C4-2B (cell line): ENCODE results near the gene ACAD9.

Experiments used
- ZFX ChIP-seq: fragments of 450-650 bp; IDR thresholded peaks from 2 replicates; pipeline ENCODE4 v1.6.1; 2017
- TF ChIP-seq, protein P1 (sequence below): fragments of 450-650 bp; conservative IDR thresholded peaks from 2 replicates; pipeline ENCODE4 v1.5.1; 2017; ENCODE audit warnings: mild to moderate bottlenecking

DNA sequence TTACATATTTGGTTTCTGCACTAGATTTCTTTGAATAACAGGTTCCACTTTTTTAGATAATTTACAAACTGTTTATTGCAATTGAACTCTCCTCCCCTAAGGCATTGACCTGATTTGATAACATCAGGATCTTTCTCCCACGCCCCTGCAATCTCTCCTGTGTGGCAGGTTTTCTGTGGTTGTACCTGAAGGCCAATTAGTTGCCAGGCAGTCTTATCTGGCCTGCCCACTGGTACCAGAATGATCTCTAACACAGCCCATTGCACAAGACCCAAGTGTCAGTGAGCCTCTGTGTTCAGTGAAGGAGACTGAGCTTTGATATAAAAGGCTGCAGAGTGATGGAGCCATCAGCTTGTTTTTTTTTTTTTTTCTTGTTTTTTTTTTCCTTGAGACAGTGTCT, 3.3 kb downstream of the ACAD9 start:
- TF ChIP-seq, protein P1, sequence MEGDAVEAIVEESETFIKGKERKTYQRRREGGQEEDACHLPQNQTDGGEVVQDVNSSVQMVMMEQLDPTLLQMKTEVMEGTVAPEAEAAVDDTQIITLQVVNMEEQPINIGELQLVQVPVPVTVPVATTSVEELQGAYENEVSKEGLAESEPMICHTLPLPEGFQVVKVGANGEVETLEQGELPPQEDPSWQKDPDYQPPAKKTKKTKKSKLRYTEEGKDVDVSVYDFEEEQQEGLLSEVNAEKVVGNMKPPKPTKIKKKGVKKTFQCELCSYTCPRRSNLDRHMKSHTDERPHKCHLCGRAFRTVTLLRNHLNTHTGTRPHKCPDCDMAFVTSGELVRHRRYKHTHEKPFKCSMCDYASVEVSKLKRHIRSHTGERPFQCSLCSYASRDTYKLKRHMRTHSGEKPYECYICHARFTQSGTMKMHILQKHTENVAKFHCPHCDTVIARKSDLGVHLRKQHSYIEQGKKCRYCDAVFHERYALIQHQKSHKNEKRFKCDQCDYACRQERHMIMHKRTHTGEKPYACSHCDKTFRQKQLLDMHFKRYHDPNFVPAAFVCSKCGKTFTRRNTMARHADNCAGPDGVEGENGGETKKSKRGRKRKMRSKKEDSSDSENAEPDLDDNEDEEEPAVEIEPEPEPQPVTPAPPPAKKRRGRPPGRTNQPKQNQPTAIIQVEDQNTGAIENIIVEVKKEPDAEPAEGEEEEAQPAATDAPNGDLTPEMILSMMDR = no peak
- TF ChIP-seq ZFX = no peak
